Right ventricle myocardium inferior (tissue), 1 donor: ENCODE measurements around the gene FOXK2. TPM values are rescaled to one million over a fixed set of nuclear protein-coding genes. Genes with fewer than 3 reads are reported as not detected.
"Not testable (repeated sequence)": the region's sequence is repeated elsewhere in the genome, so short reads cannot be mapped to it uniquely, and the experiment has no call there.

Experiments used
- ATAC-seq: fragments of 200-7000 bp; cut with Tn5 transposase; one replicate; pipeline ENCODE4 v1.9.1; 2020; ENCODE audit warnings: mild to moderate bottlenecking, moderate library complexity
- DNase-seq: peaks from one replicate; pipeline ENCODE4 v3.0.0; 2021; ENCODE audit errors: missing footprints
- intact Hi-C: fragments of 100-400 bp; cut with DNase I; formaldehyde crosslinking; loops from one replicate; pipeline ENCODE4 v1.11.0; 2022
- total RNA-seq: library from RNA; stranded (reverse); fragmentation: NEBNext Ultra II Directional; extraction: Animal tissue kit (Norgen Biotek cat#: 25700); gene quantifications from one replicate; pipeline ENCODE4 v1.2.1, GENCODE V29; 2021
- donor health status: DM: no; HTN: yes; CAD: no; lungs with severe emphysema.

The FOXK2 gene
- total RNA-seq, 1 donor from 2014 or later: 39.4 TPM

DNA sequence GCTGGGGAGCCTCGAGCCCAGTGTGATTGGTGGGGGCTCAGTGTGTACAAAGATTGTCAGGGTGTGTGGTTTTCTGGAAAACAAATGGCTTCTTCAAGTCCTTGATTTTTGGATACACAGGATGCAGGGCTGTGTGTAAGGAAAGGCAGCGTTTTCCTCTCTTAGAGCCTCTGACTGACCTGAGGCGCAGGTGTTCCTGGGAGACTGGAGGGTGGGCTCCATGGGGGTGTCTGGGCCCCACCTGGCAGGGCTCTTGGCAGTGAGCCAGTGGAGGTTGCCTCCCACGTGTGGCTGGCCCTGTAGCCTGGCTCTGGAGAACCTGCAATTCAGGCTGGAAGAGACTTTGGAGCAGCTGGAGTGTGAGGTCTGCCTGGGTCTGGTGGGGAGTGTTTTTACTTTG is 5.0 kb downstream of the FOXK2 start:
- no peak for DNase-seq
- ATAC-seq: no peak
- intact Hi-C loops: no loop called here

DNA sequence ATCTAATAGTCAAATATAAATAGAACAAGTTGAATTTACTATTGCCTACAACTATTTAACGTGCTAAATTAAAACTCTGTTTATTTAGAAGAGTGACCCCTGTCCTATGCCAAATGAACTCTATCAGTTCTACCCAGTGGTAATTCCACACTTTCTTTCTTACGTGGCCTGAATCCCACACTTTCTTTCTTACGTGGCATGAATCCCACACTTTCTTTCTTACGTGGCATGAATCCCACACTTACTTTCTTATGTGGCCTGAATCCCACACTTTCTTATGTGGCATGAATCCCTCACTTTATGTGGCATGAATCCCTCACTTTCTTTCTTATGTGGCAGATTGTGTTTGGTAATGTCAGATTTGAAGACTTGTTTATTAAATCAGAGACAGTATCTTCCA is 6.2 kb downstream of the FOXK2 start:
- ATAC-seq (no peak), DNase-seq (no peak)
- intact Hi-C loops: no loop called here

DNA sequence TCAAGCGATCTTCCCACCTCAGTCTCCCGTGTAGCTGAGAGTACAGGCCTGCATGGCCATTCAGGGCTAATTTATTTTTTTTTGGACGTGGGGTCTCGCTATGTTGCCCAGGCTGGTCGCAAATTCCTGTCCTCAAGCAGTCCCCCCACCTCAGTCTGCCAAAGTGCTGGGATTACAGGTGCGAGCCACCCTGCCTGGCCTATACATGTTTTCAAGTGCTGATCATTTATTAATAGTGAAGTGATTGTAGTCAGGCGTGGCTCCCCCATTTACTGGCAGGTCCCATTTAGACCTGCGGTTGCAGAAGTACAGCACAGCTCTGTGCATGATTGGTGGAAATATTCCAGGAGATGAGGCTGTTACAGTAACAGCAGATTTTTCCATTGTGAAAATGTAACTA is 8.4 kb downstream of the FOXK2 start:
- intact Hi-C loops: loop anchor here (1.0 kb wide), 1 partner anchor 70 kb away; the partner anchor contains the start of gene NARF
- peak; percentile 21 for ATAC-seq
- DNase-seq: no peak

DNA sequence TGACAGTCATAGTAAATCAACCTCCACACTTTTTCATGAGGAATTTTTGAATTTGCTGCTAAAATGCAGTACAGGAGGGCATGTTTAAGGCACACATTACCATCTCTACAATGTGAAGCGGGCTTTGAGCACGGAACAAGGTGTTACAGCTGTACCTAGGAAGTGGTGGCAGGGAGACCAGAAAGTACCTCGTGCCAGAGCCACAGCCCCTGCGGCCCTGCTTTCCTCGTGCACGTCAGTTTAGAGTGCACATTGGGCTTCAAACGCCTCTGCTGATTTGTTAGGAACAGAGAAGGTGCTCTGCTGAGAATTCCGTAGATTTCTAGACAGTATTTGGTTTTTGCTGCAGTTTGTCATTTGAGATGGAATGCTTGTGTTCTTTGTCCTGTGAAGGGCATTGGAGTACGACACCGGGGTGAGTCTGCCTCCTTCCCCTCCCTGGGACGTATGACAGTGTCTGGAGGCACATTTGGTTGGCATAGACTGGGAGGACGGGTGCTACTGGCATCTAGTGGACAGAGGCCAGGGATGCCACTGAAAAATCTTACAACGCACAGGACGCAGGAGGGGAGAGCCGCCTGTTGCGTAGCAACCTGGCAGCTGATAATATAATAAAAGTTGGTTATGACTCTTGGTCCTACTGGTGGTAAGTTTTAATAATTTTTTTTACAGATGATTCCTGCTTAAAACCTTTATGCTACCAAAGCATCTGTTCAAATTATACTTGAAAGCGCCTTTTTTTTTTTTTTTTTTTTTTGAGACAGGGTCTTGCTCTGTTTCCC is 9.1 kb downstream of the FOXK2 start:
- intact Hi-C loops: loop anchor here (1.0 kb wide), 1 partner anchor 70 kb away; the partner anchor contains the start of gene NARF
- no peak for DNase-seq
- ATAC-seq: peak; percentile 93

DNA sequence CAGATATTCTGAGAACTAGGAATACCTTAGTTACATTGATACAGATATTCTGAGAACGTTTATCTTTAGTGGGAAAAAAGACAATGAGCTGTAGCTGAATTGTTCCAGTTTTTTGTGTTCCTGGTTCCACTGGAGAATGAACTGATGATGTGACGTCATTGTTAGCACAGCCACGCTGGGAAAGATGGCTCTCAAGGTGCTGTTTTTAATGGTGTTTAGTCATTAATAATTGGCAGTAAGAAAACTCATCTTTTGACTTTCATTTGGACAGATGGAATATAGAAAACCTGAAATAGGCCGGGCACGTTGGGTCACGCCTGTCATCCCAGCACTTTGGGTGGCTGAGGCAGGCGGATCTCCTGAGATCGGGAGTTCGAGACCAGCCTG is 10.4 kb downstream of the FOXK2 start:
- intact Hi-C loops: no loop called here
- ATAC-seq: no peak
- DNase-seq: no peak

DNA sequence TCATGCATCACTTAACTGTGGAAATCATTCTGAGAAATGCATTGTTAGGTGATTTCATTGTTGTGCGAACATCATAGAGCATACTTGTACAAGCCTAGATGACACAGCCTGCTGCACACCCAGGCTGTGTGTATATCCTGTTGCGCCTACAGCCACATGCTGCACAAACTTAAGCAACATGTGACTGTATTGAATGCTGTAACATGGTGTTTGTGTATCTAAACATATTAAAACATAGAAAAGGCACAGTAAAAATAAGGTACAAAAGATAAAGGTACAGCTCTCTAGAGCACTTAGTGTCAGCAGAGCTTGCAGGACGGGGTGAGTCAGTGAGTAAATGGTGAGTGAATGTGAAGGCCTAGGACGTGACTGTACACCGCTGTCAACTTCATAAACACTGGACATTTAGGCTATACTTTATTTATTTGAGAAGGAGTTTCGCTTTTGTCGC is 11.9 kb downstream of the FOXK2 start:
- DNase-seq (no peak), ATAC-seq (no peak)
- intact Hi-C loops: no loop called here

DNA sequence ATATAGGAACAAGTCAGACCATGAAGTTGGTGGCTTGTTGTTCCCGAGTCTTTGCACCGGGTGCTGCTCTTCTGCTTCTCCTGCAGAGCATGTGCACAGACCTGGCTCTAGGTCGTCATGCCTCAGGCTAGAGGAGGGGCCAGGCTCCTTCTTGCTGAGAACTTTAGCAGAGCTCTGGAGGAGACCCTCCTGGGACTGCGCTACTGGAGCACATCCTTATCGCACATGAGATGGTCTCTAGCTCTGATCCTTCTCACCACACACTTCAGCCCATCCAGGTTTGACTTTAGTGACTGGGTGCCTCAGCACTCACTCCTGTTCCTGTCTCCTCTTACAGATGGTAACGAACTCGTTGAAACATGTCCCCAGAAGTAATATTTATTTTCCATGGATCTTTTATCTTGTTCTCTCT is 14.9 kb downstream of the FOXK2 start:
- DNase-seq: no peak
- intact Hi-C loops: no loop called here
- peak; percentile 21 for ATAC-seq

DNA sequence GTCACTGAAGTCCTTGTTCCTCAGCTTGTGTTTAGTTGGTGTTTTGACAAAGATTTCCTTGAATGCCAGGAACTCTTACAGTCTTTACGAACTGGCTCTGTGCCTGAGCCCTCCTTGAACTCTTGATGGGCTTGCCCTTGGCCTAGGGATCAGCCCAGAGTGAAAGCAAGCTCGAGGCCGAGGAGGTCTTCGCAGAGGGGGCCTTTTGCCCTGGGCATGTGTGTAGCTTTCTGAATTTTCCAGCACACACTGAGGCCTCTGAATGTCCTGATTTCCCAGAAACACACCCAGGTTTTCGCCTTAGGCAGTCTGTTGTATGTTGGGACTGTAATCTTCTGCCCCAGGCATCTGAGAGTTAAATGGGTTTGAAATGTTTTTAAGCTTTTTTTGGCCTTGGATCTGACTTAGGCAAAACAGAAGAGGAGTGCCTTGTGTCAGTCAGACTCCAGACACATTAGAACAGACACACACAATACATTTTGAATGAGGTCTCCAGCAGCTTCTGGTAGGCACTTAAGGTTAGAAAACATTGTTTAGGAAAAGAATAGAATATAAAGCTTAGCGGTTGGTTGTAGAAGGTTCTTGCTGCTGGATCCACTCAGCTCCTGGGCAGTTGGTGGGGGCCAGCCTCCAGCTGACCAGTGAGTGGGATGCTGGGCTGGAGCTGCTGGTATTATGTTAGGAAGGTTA is 17.1 kb downstream of the FOXK2 start:
- peak; percentile 62 for ATAC-seq
- DNase-seq: no peak
- intact Hi-C loops: no loop called here

DNA sequence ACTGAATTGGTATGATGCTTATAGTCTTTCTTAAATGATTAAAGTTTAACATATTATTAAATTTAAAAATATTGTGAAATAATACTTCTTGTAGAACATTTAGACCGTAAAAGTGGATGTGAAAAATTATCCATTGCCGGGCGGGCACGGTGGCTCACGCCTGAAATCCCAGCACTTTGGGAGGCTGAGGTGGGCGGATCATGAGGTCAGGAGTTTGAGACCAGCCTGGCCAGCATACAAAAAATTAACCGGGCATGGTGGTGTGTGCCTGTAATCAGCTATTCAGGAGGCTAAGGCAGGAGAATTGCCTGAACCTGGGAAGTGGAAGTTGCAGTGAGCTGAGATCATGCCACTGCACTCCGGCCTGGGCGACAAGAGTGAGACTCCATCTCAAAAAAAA is 17.7 kb downstream of the FOXK2 start:
- DNase-seq, ATAC-seq, intact Hi-C loops: not testable (repeated sequence)

DNA sequence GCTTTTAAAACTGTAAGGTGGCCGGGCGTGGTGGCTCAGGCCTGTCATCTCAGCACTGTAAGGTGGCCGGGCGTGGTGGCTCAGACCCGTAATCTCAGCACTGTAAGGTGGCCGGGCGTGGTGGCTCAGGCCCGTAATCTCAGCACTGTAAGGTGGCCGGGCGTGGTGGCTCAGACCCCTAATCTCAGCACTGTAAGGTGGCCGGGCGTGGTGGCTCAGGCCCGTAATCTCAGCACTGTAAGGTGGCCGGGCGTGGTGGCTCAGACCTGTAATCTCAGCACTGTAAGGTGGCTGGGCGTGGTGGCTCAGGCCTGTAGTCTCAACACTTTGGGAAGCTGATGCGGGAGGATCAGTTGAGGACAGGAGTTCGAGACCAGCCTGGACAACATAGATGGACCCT is 19.5 kb downstream of the FOXK2 start:
- DNase-seq, intact Hi-C loops, ATAC-seq: not testable (repeated sequence)

DNA sequence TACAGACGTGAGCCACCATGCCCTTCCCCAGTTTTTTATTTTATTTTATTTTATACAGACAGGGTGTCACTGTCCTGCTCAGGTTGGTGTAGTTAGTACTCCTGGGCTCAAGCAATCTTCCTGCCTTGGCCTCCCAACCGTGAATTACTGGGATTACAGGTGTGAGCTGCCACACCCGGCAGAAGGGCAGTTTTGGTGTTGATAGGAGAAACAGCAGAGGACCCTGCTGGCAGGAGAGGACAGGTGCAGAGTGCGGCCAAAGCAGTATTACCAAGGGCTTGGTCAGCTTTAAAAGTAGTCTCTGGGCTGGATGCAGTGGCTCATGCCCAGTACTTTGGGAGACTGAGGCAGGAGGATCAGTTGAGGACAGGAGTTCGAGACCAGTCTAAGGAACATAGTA is 22.9 kb downstream of the FOXK2 start:
- intact Hi-C loops: no loop called here
- ATAC-seq (no peak), DNase-seq (no peak)

DNA sequence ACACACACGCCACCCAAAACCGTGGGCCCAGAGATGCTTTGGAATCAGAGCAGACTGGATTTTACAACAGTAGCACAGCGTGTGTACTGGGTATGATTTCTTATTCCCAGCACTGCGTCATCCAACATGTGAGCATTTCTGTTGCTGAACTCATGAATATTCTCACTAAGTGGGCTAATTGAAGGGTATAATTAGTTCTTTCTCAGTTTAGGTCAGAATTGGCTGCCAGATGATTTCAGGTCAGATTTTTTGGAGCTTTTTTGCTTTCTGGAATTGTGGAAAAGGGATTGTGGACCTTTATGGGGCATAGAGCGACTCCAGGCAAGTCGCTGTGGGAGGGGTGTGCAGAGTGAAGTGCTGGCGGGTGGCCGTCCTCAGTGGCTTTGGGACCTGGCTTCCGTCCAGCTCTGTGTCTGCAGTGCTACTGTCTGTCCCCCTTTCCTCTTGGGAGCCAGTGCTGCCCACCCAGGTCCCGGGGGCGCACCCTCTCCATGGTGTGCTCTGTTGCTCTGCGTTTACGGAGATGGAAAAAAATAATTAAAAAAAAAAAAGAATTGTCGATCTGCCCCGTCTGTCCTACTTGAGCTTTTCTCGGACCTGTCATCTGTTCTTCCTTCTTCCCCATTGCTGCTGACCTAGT is 25.0 kb downstream of the FOXK2 start:
- intact Hi-C loops: no loop called here
- peak; percentile 62 for ATAC-seq
- no peak for DNase-seq

DNA sequence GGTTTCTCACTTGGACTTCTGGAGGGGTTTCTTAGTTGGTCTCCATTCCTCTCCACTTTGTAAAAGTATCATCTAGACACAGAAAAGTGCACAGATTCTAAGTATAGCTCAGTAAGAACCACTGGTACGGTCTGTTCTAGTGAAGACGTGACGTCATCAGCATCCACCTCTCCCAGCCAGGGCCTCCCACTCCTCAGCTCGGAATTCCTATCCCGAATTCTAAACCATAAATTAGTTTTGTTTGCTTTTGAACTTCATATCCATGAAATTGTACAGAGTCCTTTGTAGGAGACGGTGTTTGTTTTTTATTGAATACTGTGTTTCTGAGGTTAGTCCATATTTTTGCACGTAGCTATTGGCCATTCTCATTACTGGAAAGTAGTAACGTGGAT is 25.5 kb downstream of the FOXK2 start:
- intact Hi-C loops: no loop called here
- peak; percentile 56 for ATAC-seq
- no peak for DNase-seq

DNA sequence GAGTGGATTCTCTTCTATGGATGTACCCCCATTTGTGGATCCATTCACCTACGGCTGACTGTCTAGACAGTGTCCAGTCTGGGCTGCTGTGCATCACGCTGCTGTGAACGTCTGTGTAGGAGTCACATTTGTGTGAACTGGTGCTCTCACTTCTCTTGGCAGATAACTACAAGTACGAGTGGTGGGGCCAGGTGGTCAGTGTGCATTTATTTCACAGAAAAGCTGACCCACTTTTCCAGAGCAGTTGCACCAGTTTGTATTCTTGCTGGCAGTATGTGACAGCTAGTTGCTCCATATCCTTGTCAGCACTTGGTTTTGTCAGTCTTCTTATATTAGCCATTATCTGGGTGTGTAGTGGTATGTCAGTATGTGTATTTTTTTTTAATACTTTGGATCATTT is 28.4 kb downstream of the FOXK2 start:
- no peak for DNase-seq
- intact Hi-C loops: no loop called here
- ATAC-seq: no peak

DNA sequence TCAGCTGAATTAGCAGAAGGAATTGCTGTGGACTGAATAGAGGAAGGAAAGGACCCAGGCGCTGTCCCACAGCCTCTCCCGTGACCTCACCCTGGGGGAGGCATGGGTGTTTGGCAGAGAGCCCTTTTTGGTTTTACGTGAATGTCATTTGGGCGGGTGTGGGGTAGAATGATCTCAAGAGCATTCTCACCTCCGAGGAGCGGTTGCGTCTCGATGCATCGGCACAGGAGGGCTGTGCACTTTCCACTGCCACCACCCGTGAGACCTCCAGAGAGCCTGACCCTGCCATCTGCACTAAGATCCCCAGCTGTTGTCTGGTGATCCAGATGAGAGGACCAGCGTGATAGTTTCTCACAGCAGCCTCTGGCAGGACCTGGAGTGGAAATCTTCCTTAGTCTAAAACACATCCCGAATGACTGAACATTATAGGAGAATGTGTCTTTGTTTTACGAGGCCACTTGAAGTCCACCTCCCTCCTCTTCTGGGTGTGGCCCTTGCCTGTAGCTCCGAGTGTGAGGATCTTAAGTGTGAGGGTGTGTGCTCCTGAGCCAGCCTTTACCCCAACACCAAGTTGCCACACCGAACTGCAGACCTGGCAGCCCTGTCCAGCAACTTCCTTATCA is 29.3 kb downstream of the FOXK2 start:
- intact Hi-C loops: no loop called here
- ATAC-seq: no peak

DNA sequence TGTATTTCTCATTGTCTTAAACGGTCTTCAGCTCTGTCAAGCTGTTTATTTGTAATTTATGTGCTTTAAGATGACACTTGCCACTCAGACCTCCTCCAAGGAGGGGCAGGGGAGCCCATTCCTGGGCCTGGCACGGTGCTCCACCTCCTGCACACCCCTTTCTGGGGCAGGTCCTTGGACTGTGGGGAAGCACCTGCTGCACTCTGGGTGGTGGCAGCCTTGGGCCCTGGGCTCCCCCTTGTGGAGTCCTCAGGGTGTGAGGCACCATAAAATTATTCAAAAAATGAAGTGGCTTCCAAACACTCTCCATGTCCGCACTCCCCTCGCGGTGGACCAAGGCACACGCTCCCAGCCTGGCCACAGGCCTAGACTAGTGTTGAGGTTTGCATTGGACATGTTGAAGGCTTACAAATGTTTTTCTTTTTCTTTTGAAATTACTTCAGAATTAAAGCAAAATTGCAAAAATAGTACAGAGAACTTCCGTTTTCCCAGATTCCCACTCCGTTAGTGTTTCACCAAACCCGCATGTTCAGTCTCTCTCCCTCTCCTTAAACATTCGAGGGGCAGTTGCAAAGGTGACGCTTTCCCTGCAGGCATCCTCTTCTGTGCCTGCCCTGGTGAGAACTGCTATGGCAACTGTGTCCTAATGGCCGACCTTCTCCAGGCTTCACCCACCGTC is 32.4 kb downstream of the FOXK2 start:
- DNase-seq (peak; percentile 87), ATAC-seq (peak; percentile 82)
- intact Hi-C loops: loop anchor here (5.0 kb wide), 3 partner anchors 35 to 200 kb away; partner anchors contain the start of gene FOXK2

More for the DNA sequence above, 29.3 kb downstream of the FOXK2 start:
- no peak for DNase-seq

DNA sequence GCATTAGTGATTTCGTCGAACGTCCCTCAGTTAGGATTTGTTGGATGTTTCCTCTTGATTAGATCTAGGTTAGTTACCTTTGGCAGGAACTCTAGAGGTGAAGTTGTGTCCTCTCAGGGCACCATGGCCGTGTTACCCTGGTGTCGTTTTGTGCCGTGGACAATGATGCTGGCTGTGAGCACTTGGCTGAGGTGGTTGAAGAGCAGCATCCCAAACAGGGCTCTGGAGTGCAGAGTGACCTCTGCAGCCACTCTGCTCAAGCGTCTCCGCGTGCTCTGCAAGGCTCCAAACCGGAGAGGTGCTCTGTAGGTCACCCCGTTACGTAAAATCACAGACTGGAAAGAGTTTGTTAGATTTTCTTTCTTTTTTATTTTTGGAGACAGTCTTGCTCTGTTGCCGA is 33.0 kb downstream of the FOXK2 start:
- ATAC-seq: no peak
- no peak for DNase-seq
- intact Hi-C loops: loop anchor here (5.0 kb wide), 3 partner anchors 35 to 200 kb away; partner anchors contain the start of gene FOXK2

DNA sequence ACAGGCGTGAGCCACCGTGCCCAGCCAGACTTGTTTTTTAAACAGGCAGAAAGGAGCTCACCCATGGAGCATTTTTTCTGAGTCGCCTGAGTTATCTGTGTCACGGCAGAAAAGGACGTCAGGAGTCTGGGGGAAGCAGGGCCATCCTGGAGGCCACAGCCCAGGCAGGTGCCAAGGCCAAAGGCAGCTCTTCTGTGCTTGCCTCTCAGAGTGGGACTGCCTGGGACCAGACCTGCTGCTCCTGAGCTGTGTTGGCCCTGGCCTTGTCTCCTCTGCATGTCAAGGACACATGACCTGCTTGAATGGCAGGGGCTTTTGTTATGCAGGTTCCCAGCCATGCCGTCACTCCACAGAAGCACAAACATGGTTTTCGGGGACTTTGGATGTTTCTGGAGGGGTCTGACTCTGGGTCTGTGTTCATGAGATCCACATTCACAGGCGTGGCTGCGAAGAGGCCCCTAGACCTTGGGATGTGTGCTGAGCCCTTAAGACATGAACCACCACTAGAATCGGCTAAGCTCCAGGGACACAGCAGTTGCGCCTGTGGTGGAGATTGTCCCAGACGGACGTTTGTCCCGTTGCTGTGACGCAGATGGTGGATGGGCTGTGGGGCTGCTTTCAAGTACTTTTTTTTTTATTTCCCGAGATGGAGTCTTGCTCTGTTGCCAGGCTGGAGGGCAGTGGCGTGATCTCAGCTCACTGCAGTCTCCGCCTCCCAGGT is 33.8 kb downstream of the FOXK2 start:
- no peak for DNase-seq
- intact Hi-C loops: loop anchor here (5.0 kb wide), 3 partner anchors 36 to 201 kb away; partner anchors contain the start of gene FOXK2
- ATAC-seq: peak; percentile 37
